Osteocyte (in vitro differentiated cells): ENCODE measurements around the gene LURAP1L. TPM values are rescaled to one million over a fixed set of nuclear protein-coding genes. Genes with fewer than 3 reads are reported as not detected.

Source experiments
- DNase-seq: peaks from one replicate; pipeline ENCODE4 v3.0.0; 2021; ENCODE audit warnings: mixed read lengths; ENCODE audit not compliant: unreplicated experiment; ENCODE audit errors: extremely low spot score
- H3K27ac Mint-ChIP-seq: one replicate; pipeline ENCODE4 v1.8.0; 2021; ENCODE audit warnings: mild to moderate bottlenecking, mixed read lengths; ENCODE audit not compliant: unreplicated experiment
- H3K27me3 Mint-ChIP-seq: one replicate; pipeline ENCODE4 v1.8.0; 2021; ENCODE audit warnings: mixed read lengths; ENCODE audit not compliant: unreplicated experiment
- H3K36me3 Mint-ChIP-seq: one replicate; pipeline ENCODE4 v1.8.0; 2021; ENCODE audit warnings: mixed read lengths; ENCODE audit not compliant: unreplicated experiment
- H3K4me1 Mint-ChIP-seq: one replicate; pipeline ENCODE4 v1.8.0; 2021; ENCODE audit warnings: mixed read lengths; ENCODE audit not compliant: unreplicated experiment
- H3K4me3 Mint-ChIP-seq: one replicate; pipeline ENCODE4 v1.8.0; 2021; ENCODE audit warnings: mild to moderate bottlenecking, moderate library complexity, mixed read lengths; ENCODE audit not compliant: unreplicated experiment
- H3K9me3 Mint-ChIP-seq: one replicate; pipeline ENCODE4 v1.8.0; 2021; ENCODE audit warnings: mixed read lengths; ENCODE audit not compliant: unreplicated experiment
- total RNA-seq: library from RNA; stranded (reverse); gene quantifications from 2 replicates; pipeline ENCODE4 v1.2.1, GENCODE V29; 2021
- TF ChIP-seq, protein P1 (sequence below): fragments of 200-600 bp; sonication (generic); IDR thresholded peaks from 2 replicates; pipeline ENCODE4 v1.5.0; 2021; ENCODE audit warnings: antibody characterized with exemption, mild to moderate bottlenecking, moderate library complexity

The LURAP1L gene
- total RNA-seq, 1 donor from 2014 or later = 49.8 TPM

DNA sequence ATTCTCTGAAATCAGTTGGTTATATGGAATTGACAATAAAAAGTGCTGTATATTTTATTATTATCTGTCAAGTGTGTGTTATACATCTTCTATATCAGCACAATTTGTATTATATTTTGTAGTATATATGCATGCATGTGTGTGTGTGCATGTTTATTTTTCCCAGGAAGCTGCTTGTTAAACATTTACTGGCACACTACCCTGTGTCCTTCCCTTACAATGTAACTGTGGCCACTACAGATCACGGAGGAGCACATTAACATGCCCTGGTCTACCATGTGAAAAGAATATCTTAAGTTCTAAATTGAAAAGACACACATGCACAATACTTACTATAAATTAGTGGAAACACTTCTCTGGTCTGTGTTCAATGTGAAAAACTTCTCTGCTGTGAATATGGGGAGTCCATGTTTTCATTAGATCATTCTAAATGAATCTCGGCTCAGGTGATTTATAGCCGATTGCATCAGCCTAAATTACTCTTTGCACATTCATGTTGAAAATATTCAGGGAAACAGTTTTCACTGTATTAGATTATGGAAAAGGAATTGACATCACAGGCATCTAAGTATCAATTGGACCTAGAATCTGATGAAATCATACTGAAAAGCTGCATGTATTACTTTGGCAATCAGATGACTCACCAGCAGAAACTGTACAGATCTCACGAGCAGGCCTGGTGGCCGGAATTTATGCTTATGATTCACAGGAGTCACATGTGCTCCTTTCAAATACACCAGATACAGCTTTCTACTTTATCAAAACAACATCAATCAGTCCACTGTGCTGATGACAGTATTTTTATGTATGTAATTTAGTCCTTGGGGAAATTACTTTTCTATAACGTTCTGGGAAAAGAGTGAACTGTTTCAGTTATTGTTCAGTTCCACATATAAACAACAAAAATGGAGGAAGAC is 39.4 kb downstream of the LURAP1L start:
- no peak for DNase-seq
- peaks cover 12% of the 10 kb centered on the region for H3K9me3 Mint-ChIP-seq
- H3K4me1 Mint-ChIP-seq = peaks cover 81% of the 10 kb centered on the region
- H3K27me3 Mint-ChIP-seq = no peaks in the 10 kb centered on the region
- H3K36me3 Mint-ChIP-seq = peaks cover 29% of the 10 kb centered on the region
- H3K4me3 Mint-ChIP-seq = peak overlapping the region; percentile 59
- TF ChIP-seq, protein P1, sequence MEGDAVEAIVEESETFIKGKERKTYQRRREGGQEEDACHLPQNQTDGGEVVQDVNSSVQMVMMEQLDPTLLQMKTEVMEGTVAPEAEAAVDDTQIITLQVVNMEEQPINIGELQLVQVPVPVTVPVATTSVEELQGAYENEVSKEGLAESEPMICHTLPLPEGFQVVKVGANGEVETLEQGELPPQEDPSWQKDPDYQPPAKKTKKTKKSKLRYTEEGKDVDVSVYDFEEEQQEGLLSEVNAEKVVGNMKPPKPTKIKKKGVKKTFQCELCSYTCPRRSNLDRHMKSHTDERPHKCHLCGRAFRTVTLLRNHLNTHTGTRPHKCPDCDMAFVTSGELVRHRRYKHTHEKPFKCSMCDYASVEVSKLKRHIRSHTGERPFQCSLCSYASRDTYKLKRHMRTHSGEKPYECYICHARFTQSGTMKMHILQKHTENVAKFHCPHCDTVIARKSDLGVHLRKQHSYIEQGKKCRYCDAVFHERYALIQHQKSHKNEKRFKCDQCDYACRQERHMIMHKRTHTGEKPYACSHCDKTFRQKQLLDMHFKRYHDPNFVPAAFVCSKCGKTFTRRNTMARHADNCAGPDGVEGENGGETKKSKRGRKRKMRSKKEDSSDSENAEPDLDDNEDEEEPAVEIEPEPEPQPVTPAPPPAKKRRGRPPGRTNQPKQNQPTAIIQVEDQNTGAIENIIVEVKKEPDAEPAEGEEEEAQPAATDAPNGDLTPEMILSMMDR = peak; percentile 57
- peak overlapping the region; percentile 98 for H3K27ac Mint-ChIP-seq

DNA sequence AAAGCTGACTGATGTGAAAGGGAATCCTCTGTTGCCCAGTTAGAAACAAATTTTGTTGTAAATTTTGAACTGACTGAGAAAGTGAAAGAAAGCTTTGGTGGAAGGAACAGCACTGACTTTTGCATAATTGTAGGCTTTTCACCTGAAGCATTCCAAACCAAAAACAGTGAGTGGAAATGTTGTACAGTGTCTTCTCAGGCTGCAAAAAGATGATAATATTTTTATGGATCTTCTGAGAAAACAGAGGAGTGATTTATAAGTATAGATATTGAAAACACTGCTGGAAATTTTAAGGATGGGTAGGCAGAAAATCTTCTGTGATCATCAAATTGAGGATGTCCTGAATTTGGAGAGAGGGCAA is 40.0 kb downstream of the LURAP1L start:
- Mint-ChIP-seq H3K27ac (peak overlapping the region; percentile 98), H3K36me3 (peaks cover 25% of the 10 kb centered on the region), H3K4me1 (peaks cover 81% of the 10 kb centered on the region), H3K9me3 (peaks cover 9% of the 10 kb centered on the region), H3K4me3 (peak overlapping the region; percentile 59), H3K27me3 (no peaks in the 10 kb centered on the region)
- no peak for DNase-seq
- TF ChIP-seq, protein P1 = no peak

DNA sequence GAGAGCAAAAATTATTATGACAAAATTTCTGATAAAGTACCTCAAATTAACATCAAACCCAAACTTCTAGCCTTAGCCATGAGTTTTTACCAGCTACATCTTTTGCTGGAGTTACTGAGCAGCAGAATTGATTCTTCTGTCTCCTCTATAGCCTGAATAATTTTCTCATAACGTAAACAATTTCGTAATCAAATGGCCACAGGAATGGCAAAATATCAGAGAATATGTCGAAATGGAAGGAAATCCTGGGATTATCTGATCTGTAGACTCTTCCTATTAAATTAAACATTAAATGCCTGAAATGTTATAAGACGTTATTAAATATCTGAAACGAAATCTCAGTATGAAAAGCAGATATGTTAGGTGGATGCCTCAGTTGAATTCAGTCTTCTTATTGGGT is 41.1 kb downstream of the LURAP1L start:
- Mint-ChIP-seq H3K27ac (peak overlapping the region; percentile 98), H3K27me3 (no peaks in the 10 kb centered on the region), H3K36me3 (peaks cover 22% of the 10 kb centered on the region), H3K4me3 (no peak overlapping the region), H3K9me3 (peaks cover 9% of the 10 kb centered on the region), H3K4me1 (peaks cover 76% of the 10 kb centered on the region)
- TF ChIP-seq, protein P1 = no peak
- DNase-seq = no peak

- H3K4me1 Mint-ChIP-seq = peaks cover 71% of the 10 kb centered on the region
- DNase-seq = no peak
- H3K36me3 Mint-ChIP-seq = peaks cover 21% of the 10 kb centered on the region
- no peaks in the 10 kb centered on the region for H3K27me3 Mint-ChIP-seq
- H3K27ac Mint-ChIP-seq = peak overlapping the region; percentile 98
- no peak overlapping the region for H3K4me3 Mint-ChIP-seq
- peaks cover 8% of the 10 kb centered on the region for H3K9me3 Mint-ChIP-seq
- TF ChIP-seq, protein P1 = no peak
Observed at GRCh38 chr9:12816656-12817101, 41.9 kb downstream of the LURAP1L start.

- peaks cover 4% of the 10 kb centered on the region for H3K9me3 Mint-ChIP-seq
- H3K27ac Mint-ChIP-seq = peak overlapping the region; percentile 98
- H3K4me3 Mint-ChIP-seq = no peak overlapping the region
- no peaks in the 10 kb centered on the region for H3K27me3 Mint-ChIP-seq
- DNase-seq = no peak
- peaks cover 61% of the 10 kb centered on the region for H3K4me1 Mint-ChIP-seq
- TF ChIP-seq, protein P1 = no peak
- peaks cover 21% of the 10 kb centered on the region for H3K36me3 Mint-ChIP-seq
Observed at GRCh38 chr9:12817702-12818101, 42.9 kb downstream of the LURAP1L start.
